Adipose tissue (tissue), 3 donors: ENCODE measurements around the gene PCGF6. TPM values are rescaled to one million over a fixed set of nuclear protein-coding genes. Genes with fewer than 3 reads are reported as not detected.
"Not testable (repeated sequence)": the region's sequence is repeated elsewhere in the genome, so short reads cannot be mapped to it uniquely, and the experiment has no call there.

ENCODE experiments used
- H3K27ac ChIP-seq: one replicate; pipeline ENCODE4 v1.5.1; 2013; ENCODE audit warnings: low read depth, low read length
- WGBS, 3 donors: extraction: QIAGEN DNeasy Blood & Tissue Kit; methylation state at CpG; one replicate each; pipeline ENCODE4 v1.1.7; 2013; 5-methylcytosine and 5-hydroxymethylcytosine counted together
- polyA plus RNA-seq, 3 donors: library from polyadenylated mRNA; stranded (reverse); fragments of 200-250 nt; gene quantifications; one replicate each; pipeline ENCODE4 v1.2.3, GENCODE V29; 2013
- donor health status: healthy with polysubstance abuse.
- donor health status: Bipolar disorder and iron deficiency.
- donor health status: healthy.

Gene PCGF6
- 10 to 100 TPM in 1 of 3 donors, 1 to 10 TPM in 2; 4.5 to 10.2 (median 7.6) TPM for polyA plus RNA-seq

- 0% methylated on average over 72 to 82 of the region's 82 CpGs for whole genome bisulfite sequencing, 3 donors
- H3K27ac ChIP-seq = no peak within 1 kb of the TSS
Measured at GRCh38 chr10:103350517-103351260, at the start of gene PCGF6. PCGF6 (minus strand) TSS chr10:103351140; CDS start chr10:103351066, 74 bp downstream.

- WGBS, 3 donors = 41 to 69% (median 64%) methylated on average over 19 of the region's 19 CpGs
- H3K27ac ChIP-seq = no peak overlapping the region
Measured at GRCh38 chr10:103397191-103397825, 46.4 kb upstream of the PCGF6 start.

- no peak overlapping the region for H3K27ac ChIP-seq
- 0 to 1% (median 0%) methylated on average over 8 of the region's 8 CpGs for WGBS, 3 donors
Measured at GRCh38 chr10:103396789-103397087, 45.8 kb upstream of the PCGF6 start.

GRCh38 chr10:103396067-103396788, 45.3 kb upstream of the PCGF6 start, which contains the start of the genes ATP5MK and PDCD11:
ATP5MK (minus strand) TSS chr10:103396475; CDS start chr10:103392457, 4,018 bp downstream.
PDCD11 (plus strand) TSS chr10:103396626; CDS start chr10:103398427, 1,801 bp downstream.
- WGBS, 3 donors = 0% methylated on average over 56 of the region's 56 CpGs
- H3K27ac ChIP-seq = no peak within 1 kb of the TSS

- no peak overlapping the region for H3K27ac ChIP-seq
- WGBS, 3 donors = 1 to 3% (median 1%) methylated on average over 11 of the region's 11 CpGs
Measured at GRCh38 chr10:103395754-103396066, 44.8 kb upstream of the PCGF6 start.

GRCh38 chr10:103394180-103394579, 43.2 kb upstream of the PCGF6 start:
- WGBS, 3 donors = 90 to 93% (median 91%) methylated on average over 14 of the region's 14 CpGs
- H3K27ac ChIP-seq = no peak overlapping the region

- H3K27ac ChIP-seq = no peak overlapping the region
- WGBS, 3 donors = 94 to 96% (median 94%) methylated on average over 5 of the region's 5 CpGs
Measured at GRCh38 chr10:103382769-103383168, 31.8 kb upstream of the PCGF6 start.

- no peak overlapping the region for H3K27ac ChIP-seq
- WGBS, 3 donors = 87 to 92% (median 90%) methylated on average over 5 of the region's 5 CpGs
Measured at GRCh38 chr10:103374263-103374662, 23.3 kb upstream of the PCGF6 start.

- H3K27ac ChIP-seq = no peak overlapping the region
- WGBS, 3 donors = 84 to 90% (median 86%) methylated on average over 3 of the region's 3 CpGs
Measured at GRCh38 chr10:103373544-103373943, 22.6 kb upstream of the PCGF6 start.

GRCh38 chr10:103367782-103368518, 17.0 kb upstream of the PCGF6 start, which contains the start of gene TAF5:
TAF5 (plus strand) TSS chr10:103367976; CDS start chr10:103367990, 14 bp downstream.
- no peak within 1 kb of the TSS for H3K27ac ChIP-seq
- 0% methylated on average over 56 to 81 of the region's 81 CpGs for WGBS, 3 donors

GRCh38 chr10:103367379-103367781, 16.4 kb upstream of the PCGF6 start:
- 38 to 57% (median 50%) methylated on average over 10 of the region's 10 CpGs for WGBS, 3 donors
- no peak overlapping the region for H3K27ac ChIP-seq

GRCh38 chr10:103360791-103361190, 9.9 kb upstream of the PCGF6 start:
- H3K27ac ChIP-seq = not testable (repeated sequence)
- 92 to 93% (median 92%) methylated on average over 9 of the region's 9 CpGs for WGBS, 3 donors

- WGBS, 3 donors = 90 to 95% (median 94%) methylated on average over 4 of the region's 4 CpGs
- not testable (repeated sequence) for H3K27ac ChIP-seq
Measured at GRCh38 chr10:103359493-103359892, 8.6 kb upstream of the PCGF6 start.

- no peak overlapping the region for H3K27ac ChIP-seq
- 76 to 82% (median 76%) methylated on average over 5 of the region's 5 CpGs for WGBS, 3 donors
Measured at GRCh38 chr10:103355906-103356599, 5.1 kb upstream of the PCGF6 start.

GRCh38 chr10:103354567-103354966, 3.6 kb upstream of the PCGF6 start:
- WGBS, 3 donors = 80 to 95% (median 91%) methylated on average over 4 of the region's 4 CpGs
- H3K27ac ChIP-seq = not testable (repeated sequence)

- H3K27ac ChIP-seq = no peak overlapping the region
- WGBS, 3 donors = 34 to 53% (median 50%) methylated on average over 2 of the region's 2 CpGs
Measured at GRCh38 chr10:103353281-103353680, 2.3 kb upstream of the PCGF6 start.

GRCh38 chr10:103350175-103350516, 794 bp downstream of the PCGF6 start:
- 54 to 59% (median 56%) methylated on average over 15 to 16 of the region's 16 CpGs for WGBS, 3 donors
- no peak overlapping the region for H3K27ac ChIP-seq

GRCh38 chr10:103336370-103336769, 14.6 kb downstream of the PCGF6 start:
- 96 to 97% (median 97%) methylated on average over 4 of the region's 4 CpGs for WGBS, 3 donors
- no peak overlapping the region for H3K27ac ChIP-seq
